Fibroblast of villous mesenchyme (primary cell): ENCODE results near the gene BRCA1. TPM values are rescaled to one million over a fixed set of nuclear protein-coding genes. Genes with fewer than 3 reads are reported as not detected.

Experiments used
- DNase-seq: peaks from one replicate; pipeline ENCODE4 v3.0.0-alpha.2; 2010; ENCODE audit warnings: low read depth
- H3K4me3 ChIP-seq: 2 replicates; pipeline ENCODE4 v1.5.1; 2011; ENCODE audit warnings: low read depth, mild to moderate bottlenecking, low read length
- total RNA-seq: library from RNA; depleted of rRNA; stranded (reverse); fragments of >200 nt; gene quantifications from 2 replicates; pipeline ENCODE4 v1.2.3, GENCODE V29; 2012
- TF ChIP-seq, protein P1 (sequence below): IDR thresholded peaks from 2 replicates; pipeline ENCODE4 v1.5.1; 2012; ENCODE audit warnings: low read depth, mild to moderate bottlenecking, low read length; ENCODE audit not compliant: insufficient read depth

Gene BRCA1
- total RNA-seq, 1 donor = 16.8 TPM

DNA sequence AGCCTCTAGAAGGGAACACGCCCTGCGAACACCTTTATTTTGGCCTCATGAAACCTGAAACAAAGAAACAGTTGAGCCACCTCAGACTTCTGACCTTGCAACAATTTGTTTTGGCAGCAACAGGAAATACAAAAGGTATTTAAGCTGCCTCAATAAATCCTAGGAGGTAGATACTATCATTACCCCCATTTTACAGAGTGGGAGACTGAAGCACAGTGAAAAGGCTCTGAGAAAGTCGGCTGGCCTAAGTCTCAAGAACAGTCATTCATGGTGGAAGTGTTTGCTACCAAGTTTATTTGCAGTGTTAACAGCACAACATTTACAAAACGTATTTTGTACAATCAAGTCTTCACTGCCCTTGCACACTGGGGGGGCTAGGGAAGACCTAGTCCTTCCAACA lies 81.1 kb downstream of the BRCA1 start:
- no peak overlapping the region for H3K4me3 ChIP-seq
- DNase-seq = no peak
- TF ChIP-seq, protein P1, sequence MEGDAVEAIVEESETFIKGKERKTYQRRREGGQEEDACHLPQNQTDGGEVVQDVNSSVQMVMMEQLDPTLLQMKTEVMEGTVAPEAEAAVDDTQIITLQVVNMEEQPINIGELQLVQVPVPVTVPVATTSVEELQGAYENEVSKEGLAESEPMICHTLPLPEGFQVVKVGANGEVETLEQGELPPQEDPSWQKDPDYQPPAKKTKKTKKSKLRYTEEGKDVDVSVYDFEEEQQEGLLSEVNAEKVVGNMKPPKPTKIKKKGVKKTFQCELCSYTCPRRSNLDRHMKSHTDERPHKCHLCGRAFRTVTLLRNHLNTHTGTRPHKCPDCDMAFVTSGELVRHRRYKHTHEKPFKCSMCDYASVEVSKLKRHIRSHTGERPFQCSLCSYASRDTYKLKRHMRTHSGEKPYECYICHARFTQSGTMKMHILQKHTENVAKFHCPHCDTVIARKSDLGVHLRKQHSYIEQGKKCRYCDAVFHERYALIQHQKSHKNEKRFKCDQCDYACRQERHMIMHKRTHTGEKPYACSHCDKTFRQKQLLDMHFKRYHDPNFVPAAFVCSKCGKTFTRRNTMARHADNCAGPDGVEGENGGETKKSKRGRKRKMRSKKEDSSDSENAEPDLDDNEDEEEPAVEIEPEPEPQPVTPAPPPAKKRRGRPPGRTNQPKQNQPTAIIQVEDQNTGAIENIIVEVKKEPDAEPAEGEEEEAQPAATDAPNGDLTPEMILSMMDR = no peak

DNA sequence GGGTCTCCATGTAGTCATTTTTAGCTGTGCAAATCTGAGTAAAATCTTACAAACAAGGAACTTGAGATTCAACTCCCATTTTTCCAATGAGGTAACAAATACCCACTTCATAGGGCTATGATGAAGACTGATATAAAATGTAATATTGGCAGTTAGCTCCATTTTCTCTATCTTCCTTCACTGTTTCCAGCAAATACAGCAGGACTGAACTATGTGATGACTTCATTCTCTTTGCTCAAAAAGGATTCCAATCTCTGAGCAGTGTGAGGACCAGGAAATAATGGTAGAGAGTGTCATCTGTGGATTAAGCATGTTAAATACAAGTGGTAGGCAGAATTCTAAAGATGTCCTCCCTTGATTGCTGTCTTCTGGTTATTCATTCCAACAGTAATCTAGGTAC lies 81.9 kb downstream of the BRCA1 start:
- H3K4me3 ChIP-seq = no peak overlapping the region
- TF ChIP-seq, protein P1 = no peak
- DNase-seq = no peak

DNA sequence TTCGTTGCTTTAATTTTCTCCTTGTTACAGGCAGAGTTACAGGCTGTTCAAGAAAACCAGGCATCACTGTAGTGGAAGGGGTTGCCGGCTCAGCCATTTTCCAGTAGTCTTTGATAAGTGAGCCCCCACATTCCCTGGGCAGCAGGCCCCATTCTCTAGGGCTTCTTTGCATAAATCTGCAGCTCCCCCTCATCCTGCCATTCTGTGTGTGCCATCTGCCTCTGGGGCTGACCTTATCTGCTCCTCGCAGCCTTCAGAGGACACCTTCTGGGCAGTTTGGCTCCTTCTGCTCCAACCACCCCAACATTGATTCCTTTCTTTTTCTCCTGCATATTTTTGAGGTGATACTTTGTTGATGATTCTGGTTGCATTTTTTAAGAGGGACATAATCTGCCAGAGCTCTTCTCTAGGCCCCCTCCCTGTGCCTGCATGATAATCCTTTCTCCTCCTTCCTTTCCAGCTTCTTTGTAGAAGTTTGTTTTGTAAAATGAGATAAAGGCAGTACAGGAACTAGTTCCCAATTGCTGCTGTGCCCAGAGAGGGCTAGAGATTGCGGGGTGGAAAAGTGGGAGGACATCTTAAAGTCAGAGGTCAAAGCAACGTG lies 83.0 kb downstream of the BRCA1 start:
- no peak for DNase-seq
- TF ChIP-seq, protein P1 = no peak
- H3K4me3 ChIP-seq = no peak overlapping the region

DNA sequence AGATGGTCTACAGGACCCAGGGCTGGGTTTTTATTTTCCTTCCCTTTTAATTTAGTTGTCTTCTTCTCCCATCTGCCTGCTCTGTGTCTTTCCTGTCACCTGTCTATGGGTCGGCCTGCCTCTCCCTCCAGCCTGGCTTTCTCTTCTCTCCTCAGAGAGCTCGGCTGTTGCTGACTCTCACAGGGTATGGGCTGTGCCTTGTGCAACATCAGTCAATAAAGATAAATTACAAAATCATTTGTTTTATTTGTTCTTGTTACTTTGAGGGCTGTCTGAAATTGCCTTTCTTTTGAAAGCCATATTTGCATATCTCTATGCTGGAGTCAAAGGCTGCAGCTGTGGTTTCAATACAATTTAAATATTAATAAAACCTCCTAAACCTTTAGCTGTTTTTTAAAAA lies 84.5 kb downstream of the BRCA1 start:
- H3K4me3 ChIP-seq = no peak overlapping the region
- TF ChIP-seq, protein P1 = no peak
- DNase-seq = no peak

DNA sequence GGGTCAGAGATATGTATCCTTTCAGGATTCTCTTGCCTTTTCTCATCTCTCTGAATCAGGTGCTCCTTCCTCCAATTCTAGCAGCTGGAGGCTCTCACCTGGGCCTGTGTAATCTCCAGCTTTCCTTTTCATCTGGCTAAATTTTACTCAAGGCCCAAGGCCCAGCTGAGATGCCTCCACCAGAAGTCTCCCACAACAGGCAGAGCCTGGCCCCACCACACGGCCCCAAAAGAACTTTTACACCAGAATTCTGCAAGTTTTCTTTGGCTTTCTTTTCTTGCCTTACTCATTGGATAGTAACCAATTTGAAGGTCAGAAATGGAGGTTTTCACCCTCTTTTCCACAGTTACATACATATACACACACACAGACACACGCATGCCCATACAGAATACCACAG lies 85.5 kb downstream of the BRCA1 start:
- TF ChIP-seq, protein P1 = no peak
- no peak overlapping the region for H3K4me3 ChIP-seq
- no peak for DNase-seq

DNA sequence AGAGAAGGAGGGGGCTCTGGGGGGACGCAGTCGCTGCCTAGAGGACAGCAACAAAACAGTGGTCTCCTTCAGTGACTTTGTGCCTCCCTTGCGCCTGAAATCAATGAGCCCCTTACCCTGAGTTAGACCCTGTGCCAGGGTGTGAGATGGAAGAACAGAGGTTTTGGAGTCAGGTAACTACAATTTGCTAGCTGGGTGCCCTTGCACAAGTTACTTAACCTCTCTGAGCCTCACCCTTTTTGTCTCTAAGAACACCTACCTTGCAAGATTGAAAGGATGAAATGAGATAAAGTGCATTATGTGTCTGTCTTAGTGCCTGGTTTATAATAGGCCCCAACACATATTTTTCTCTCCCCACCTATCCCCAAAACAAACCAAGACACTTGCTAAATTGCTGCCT lies 90.3 kb downstream of the BRCA1 start:
- H3K4me3 ChIP-seq = no peak overlapping the region
- TF ChIP-seq, protein P1 = no peak
- no peak for DNase-seq

DNA sequence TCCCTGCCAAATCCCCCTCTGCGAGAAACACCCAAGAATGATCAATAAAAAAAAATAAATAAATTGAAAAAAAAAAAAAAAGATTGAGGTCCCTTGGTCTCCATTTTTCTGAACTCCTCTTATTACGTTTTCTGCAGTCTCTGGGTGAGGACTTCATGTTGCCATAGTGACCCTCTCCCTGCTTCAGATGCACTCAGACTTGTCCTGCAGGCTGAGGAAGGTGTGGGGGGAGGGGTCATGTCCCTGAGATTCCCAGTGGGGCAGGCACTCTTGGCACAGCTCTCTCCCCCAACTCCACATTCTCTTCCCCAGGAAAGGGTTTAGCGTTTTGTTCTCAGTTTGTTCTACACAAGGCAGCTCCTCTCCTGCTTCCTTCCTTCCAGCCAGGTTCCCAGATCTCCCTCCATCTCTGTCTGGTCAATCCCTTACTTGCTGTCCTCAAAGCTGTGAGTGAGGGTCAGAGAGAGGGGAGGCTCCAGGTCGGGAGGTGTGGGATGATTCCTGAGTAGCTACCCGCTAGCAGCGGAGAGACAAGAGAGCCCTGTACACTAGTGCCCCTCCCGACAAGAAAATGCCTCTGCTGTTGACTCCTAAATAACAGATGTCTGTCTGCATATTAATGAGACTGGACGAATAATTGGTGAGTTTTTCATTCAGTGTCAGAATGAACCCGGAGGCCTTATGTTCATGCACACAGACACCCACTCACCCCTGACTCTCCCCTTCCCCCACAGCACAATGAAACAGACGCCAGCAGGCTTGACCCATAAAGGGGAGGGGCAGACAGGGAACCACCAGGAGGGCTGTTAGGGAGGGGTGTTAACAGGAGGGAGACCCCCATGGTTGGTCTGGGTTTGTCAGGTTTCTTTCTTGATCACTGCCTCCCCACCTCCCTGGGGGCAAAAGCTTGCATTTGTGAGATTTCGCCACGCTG lies 90.9 kb downstream of the BRCA1 start:
- no peak overlapping the region for H3K4me3 ChIP-seq
- DNase-seq = no peak
- TF ChIP-seq, protein P1 = no peak
